Measurements from ENCODE around the gene PI4KB.

The PI4KB gene

GRCh38 chr1:151327903-151328674 lies 873 bp upstream of the PI4KB start:
- Histone ChIP-seq H3K4me1 (ENCODE audit: control insufficient read depth, insufficient read depth, low read depth, low read length) (peaks cover 8% of the 10 kb centered on the region), H3K14ac (ENCODE audit: low read length in 2 of 2) (peak overlapping the region in 1 of 2 experiments; percentile 74), H3K9me3 (ENCODE audit: control insufficient read depth, low read length) (no peaks in the 10 kb centered on the region), H3K4me2 (ENCODE audit: low read length, poor library complexity, severe bottlenecking) (peak overlapping the region; percentile 72), H3K4ac (ENCODE audit: low read depth in 1 of 2, low read length in 2 of 2) (peak overlapping the region; percentile 49 to 84), H2BK12ac (ENCODE audit: low read length in 2 of 2) (no peak overlapping the region), H3K36me3 (ENCODE audit: control insufficient read depth in 1 of 2, insufficient read depth in 2 of 2, low read depth in 1 of 2, low read length in 2 of 2) (peaks cover 9 to 26% of the 10 kb centered on the region in 2 experiments), H2BK15ac (ENCODE audit: low read depth, poor library complexity, severe bottlenecking) (no peak overlapping the region), H2BK5ac (ENCODE audit: low read depth, low read length, poor library complexity, severe bottlenecking) (no peak overlapping the region), H3K23ac (ENCODE audit: low read length in 2 of 2) (peak overlapping the region in 1 of 2 experiments; percentile 67), H3K27ac (ENCODE audit: low read length, poor library complexity, severe bottlenecking) (peak overlapping the region; percentile 32), H3K9ac (ENCODE audit: low read length) (peak overlapping the region; percentile 100), H2AFZ (ENCODE audit: low read depth, low read length) (peak overlapping the region; percentile 76), H3K18ac (ENCODE audit: low read depth in 1 of 2, low read length in 2 of 2) (peak overlapping the region; percentile 54 to 56), H2BK120ac (ENCODE audit: low read depth, low read length) (no peak overlapping the region), H3K4me3 (ENCODE audit: insufficient read depth in 1 of 2, low read depth in 1 of 2, low read length in 2 of 2) (peak overlapping the region; percentile 41 to 94), H3K27me3 (ENCODE audit: control insufficient read depth in 1 of 2, insufficient read depth in 1 of 2, low read length in 2 of 2) (no peaks in the 10 kb centered on the region), H2AK5ac (ENCODE audit: low read length, severe bottlenecking) (no peak overlapping the region), H4K91ac (ENCODE audit: low read length) (peak overlapping the region; percentile 44), H4K8ac (ENCODE audit: low read length) (peak overlapping the region; percentile 90), H3K79me1 (replicated peaks; ENCODE audit: low read length, poor library complexity, severe bottlenecking) (no peaks in the 10 kb centered on the region)
- WGBS = 36% methylated on average over 31 of the region's 34 CpGs
- no peak for DNase-seq

- Histone ChIP-seq H3K79me1 (replicated peaks; ENCODE audit: low read length, poor library complexity, severe bottlenecking) (peaks cover 7% of the 10 kb centered on the region), H3K27me3 (ENCODE audit: control insufficient read depth in 1 of 2, insufficient read depth in 1 of 2, low read length in 2 of 2) (no peaks in the 10 kb centered on the region), H3K4me1 (ENCODE audit: control insufficient read depth, insufficient read depth, low read depth, low read length) (peaks cover 8% of the 10 kb centered on the region), H3K18ac (ENCODE audit: low read depth in 1 of 2, low read length in 2 of 2) (peak overlapping the region in 1 of 2 experiments; percentile 84), H4K8ac (ENCODE audit: low read length) (no peak overlapping the region), H4K91ac (ENCODE audit: low read length) (peak overlapping the region; percentile 72), H3K4ac (ENCODE audit: low read depth in 1 of 2, low read length in 2 of 2) (peak overlapping the region in 1 of 2 experiments; percentile 74), H3K14ac (ENCODE audit: low read length in 2 of 2) (no peak overlapping the region), H2AK5ac (ENCODE audit: low read length, severe bottlenecking) (no peak overlapping the region), H3K4me3 (ENCODE audit: insufficient read depth in 1 of 2, low read depth in 1 of 2, low read length in 2 of 2) (peak overlapping the region; percentile 83 to 94), H3K9me3 (ENCODE audit: control insufficient read depth, low read length) (no peaks in the 10 kb centered on the region), H2BK15ac (ENCODE audit: low read depth, poor library complexity, severe bottlenecking) (no peak overlapping the region), H2BK12ac (ENCODE audit: low read length in 2 of 2) (no peak overlapping the region), H3K36me3 (ENCODE audit: control insufficient read depth in 1 of 2, insufficient read depth in 2 of 2, low read depth in 1 of 2, low read length in 2 of 2) (peaks cover 12 to 38% of the 10 kb centered on the region in 2 experiments), H2BK120ac (ENCODE audit: low read depth, low read length) (peak overlapping the region; percentile 2), H3K27ac (ENCODE audit: low read length, poor library complexity, severe bottlenecking) (peak overlapping the region; percentile 69), H3K4me2 (ENCODE audit: low read length, poor library complexity, severe bottlenecking) (peak overlapping the region; percentile 83), H2BK5ac (ENCODE audit: low read depth, low read length, poor library complexity, severe bottlenecking) (no peak overlapping the region), H3K9ac (ENCODE audit: low read length) (peak overlapping the region; percentile 100), H3K23ac (ENCODE audit: low read length in 2 of 2) (no peak overlapping the region), H2AFZ (ENCODE audit: low read depth, low read length) (no peak overlapping the region)
- peak; percentile 84 for DNase-seq
- 9% methylated on average over 8 of the region's 12 CpGs for WGBS
Observed at GRCh38 chr1:151326619-151327222, 495 bp downstream of the PI4KB start.

- Histone ChIP-seq H3K79me1 (replicated peaks; ENCODE audit: low read length, poor library complexity, severe bottlenecking) (peaks cover 10% of the 10 kb centered on the region), H3K4ac (ENCODE audit: low read depth in 1 of 2, low read length in 2 of 2) (peak overlapping the region in 1 of 2 experiments; percentile 75), H3K4me2 (ENCODE audit: low read length, poor library complexity, severe bottlenecking) (peak overlapping the region; percentile 83), H3K18ac (ENCODE audit: low read depth in 1 of 2, low read length in 2 of 2) (no peak overlapping the region), H3K23ac (ENCODE audit: low read length in 2 of 2) (no peak overlapping the region), H2BK5ac (ENCODE audit: low read depth, low read length, poor library complexity, severe bottlenecking) (no peak overlapping the region), H3K36me3 (ENCODE audit: control insufficient read depth in 1 of 2, insufficient read depth in 2 of 2, low read depth in 1 of 2, low read length in 2 of 2) (peaks cover 12 to 41% of the 10 kb centered on the region in 2 experiments), H2BK15ac (ENCODE audit: low read depth, poor library complexity, severe bottlenecking) (no peak overlapping the region), H2BK120ac (ENCODE audit: low read depth, low read length) (no peak overlapping the region), H2AFZ (ENCODE audit: low read depth, low read length) (no peak overlapping the region), H4K91ac (ENCODE audit: low read length) (no peak overlapping the region), H4K8ac (ENCODE audit: low read length) (no peak overlapping the region), H3K9ac (ENCODE audit: low read length) (peak overlapping the region; percentile 100), H3K14ac (ENCODE audit: low read length in 2 of 2) (no peak overlapping the region), H2AK5ac (ENCODE audit: low read length, severe bottlenecking) (no peak overlapping the region), H2BK12ac (ENCODE audit: low read length in 2 of 2) (no peak overlapping the region), H3K4me3 (ENCODE audit: insufficient read depth in 1 of 2, low read depth in 1 of 2, low read length in 2 of 2) (peak overlapping the region in 1 of 2 experiments; percentile 94), H3K9me3 (ENCODE audit: control insufficient read depth, low read length) (no peaks in the 10 kb centered on the region), H3K4me1 (ENCODE audit: control insufficient read depth, insufficient read depth, low read depth, low read length) (peaks cover 8% of the 10 kb centered on the region), H3K27me3 (ENCODE audit: control insufficient read depth in 1 of 2, insufficient read depth in 1 of 2, low read length in 2 of 2) (no peaks in the 10 kb centered on the region), H3K27ac (ENCODE audit: low read length, poor library complexity, severe bottlenecking) (peak overlapping the region; percentile 69)
- WGBS = 42% methylated on average over 4 of the region's 5 CpGs
- peak; percentile 71 for DNase-seq
Observed at GRCh38 chr1:151325646-151326429, 1.4 kb downstream of the PI4KB start.
